HEK293 (cell line): ENCODE results near the gene TNS4.

ENCODE experiments used
- BCL6B ChIP-seq: fragments of 450-650 bp; formaldehyde crosslinking; IDR thresholded peaks from 2 replicates; pipeline ENCODE4 v1.5.1; 2017; ENCODE audit warnings: missing biosample characterization, missing genetic modification characterization
- CTCF ChIP-seq: fragments of 450-650 bp; formaldehyde crosslinking; IDR thresholded peaks from 2 replicates; pipeline ENCODE4 v1.5.1; 2016; ENCODE audit warnings: missing biosample characterization, missing genetic modification characterization
- RBAK ChIP-seq: fragments of 450-650 bp; formaldehyde crosslinking; IDR thresholded peaks from 2 replicates; pipeline ENCODE4 v1.5.1; 2016; ENCODE audit warnings: missing biosample characterization, missing genetic modification characterization
- REST ChIP-seq: fragments of 450-650 bp; formaldehyde crosslinking; IDR thresholded peaks from 2 replicates; pipeline ENCODE4 v1.5.1; 2016; ENCODE audit warnings: missing biosample characterization, missing genetic modification characterization
- TSHZ1 ChIP-seq: fragments of 450-650 bp; formaldehyde crosslinking; IDR thresholded peaks from 2 replicates; pipeline ENCODE4 v1.5.1; 2016; ENCODE audit warnings: missing biosample characterization, missing genetic modification characterization, borderline replicate concordance
- YY1 ChIP-seq: fragments of 450-650 bp; formaldehyde crosslinking; IDR thresholded peaks from 2 replicates; pipeline ENCODE4 v1.5.1; 2018; ENCODE audit warnings: missing biosample characterization, missing genetic modification characterization
- ZNF24 ChIP-seq: fragments of 450-650 bp; formaldehyde crosslinking; IDR thresholded peaks from 2 replicates; pipeline ENCODE4 v1.5.1; 2016; ENCODE audit warnings: missing biosample characterization, missing genetic modification characterization

GRCh38 chr17:40517286-40517662 lies 15.9 kb upstream of the TNS4 start:
- TF ChIP-seq TSHZ1 (tag by site-specific recombination) = no peak
- TF ChIP-seq ZNF24 (tag by site-specific recombination) = no peak
- TF ChIP-seq CTCF (tag by site-specific recombination) = no peak
- TF ChIP-seq REST = no peak
- TF ChIP-seq RBAK (tag by site-specific recombination) = no peak
- no peak for TF ChIP-seq YY1 (tag by site-specific recombination)
- TF ChIP-seq BCL6B = no peak
